IMR-90 (cell line): Measurements from ENCODE around the gene TMPRSS11A.

Source experiments
- BHLHE40 ChIP-seq: fragments of 150-350 bp; IDR thresholded peaks from 2 replicates; pipeline ENCODE4 v1.6.1; 2016; ENCODE audit warnings: mild to moderate bottlenecking, low read depth, low read length
- MAFK ChIP-seq: IDR thresholded peaks from 2 replicates; pipeline ENCODE4 v1.6.1; 2012; ENCODE audit warnings: low read depth, low read length, improper control_type of control experiment
- MAZ ChIP-seq: IDR thresholded peaks from 2 replicates; pipeline ENCODE4 v1.6.1; 2012; ENCODE audit warnings: low read depth, mild to moderate bottlenecking, low read length, improper control_type of control experiment, moderate library complexity, borderline replicate concordance
- POLR2A ChIP-seq: IDR thresholded peaks from 2 replicates; pipeline ENCODE4 v1.6.1; 2012; ENCODE audit warnings: mild to moderate bottlenecking, low read depth, low read length
- RCOR1 ChIP-seq: IDR thresholded peaks from 2 replicates; pipeline ENCODE4 v1.6.1; 2012; ENCODE audit warnings: mild to moderate bottlenecking, low read length, improper control_type of control experiment; ENCODE audit not compliant: insufficient replicate concordance
- SMC3 ChIP-seq: fragments of 150-350 bp; IDR thresholded peaks from 2 replicates; pipeline ENCODE4 v1.6.1; 2016; ENCODE audit warnings: low read depth, mild to moderate bottlenecking, antibody characterized with exemption, low read length, moderate library complexity
- TF ChIP-seq, protein P1 (sequence below): conservative IDR thresholded peaks from 2 replicates; pipeline ENCODE4 v1.5.1; 2012; ENCODE audit warnings: mild to moderate bottlenecking, low read depth, low read length, improper control_type of control experiment
- TF ChIP-seq, protein P2 (sequence below): fragments of 150-350 bp; IDR thresholded peaks from 2 replicates; pipeline ENCODE4 v1.6.1; 2017; ENCODE audit warnings: mild to moderate bottlenecking, antibody characterized with exemption, low read length, low read depth

GRCh38 chr4:67892905-67893304 lies 70.4 kb downstream of the TMPRSS11A start:
- TF ChIP-seq, protein P1, sequence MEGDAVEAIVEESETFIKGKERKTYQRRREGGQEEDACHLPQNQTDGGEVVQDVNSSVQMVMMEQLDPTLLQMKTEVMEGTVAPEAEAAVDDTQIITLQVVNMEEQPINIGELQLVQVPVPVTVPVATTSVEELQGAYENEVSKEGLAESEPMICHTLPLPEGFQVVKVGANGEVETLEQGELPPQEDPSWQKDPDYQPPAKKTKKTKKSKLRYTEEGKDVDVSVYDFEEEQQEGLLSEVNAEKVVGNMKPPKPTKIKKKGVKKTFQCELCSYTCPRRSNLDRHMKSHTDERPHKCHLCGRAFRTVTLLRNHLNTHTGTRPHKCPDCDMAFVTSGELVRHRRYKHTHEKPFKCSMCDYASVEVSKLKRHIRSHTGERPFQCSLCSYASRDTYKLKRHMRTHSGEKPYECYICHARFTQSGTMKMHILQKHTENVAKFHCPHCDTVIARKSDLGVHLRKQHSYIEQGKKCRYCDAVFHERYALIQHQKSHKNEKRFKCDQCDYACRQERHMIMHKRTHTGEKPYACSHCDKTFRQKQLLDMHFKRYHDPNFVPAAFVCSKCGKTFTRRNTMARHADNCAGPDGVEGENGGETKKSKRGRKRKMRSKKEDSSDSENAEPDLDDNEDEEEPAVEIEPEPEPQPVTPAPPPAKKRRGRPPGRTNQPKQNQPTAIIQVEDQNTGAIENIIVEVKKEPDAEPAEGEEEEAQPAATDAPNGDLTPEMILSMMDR, result no peak
- TF ChIP-seq MAFK (no peak), RCOR1 (no peak), POLR2A (no peak), SMC3 (no peak), BHLHE40 (no peak), MAZ (no peak)
- TF ChIP-seq, protein P2, sequence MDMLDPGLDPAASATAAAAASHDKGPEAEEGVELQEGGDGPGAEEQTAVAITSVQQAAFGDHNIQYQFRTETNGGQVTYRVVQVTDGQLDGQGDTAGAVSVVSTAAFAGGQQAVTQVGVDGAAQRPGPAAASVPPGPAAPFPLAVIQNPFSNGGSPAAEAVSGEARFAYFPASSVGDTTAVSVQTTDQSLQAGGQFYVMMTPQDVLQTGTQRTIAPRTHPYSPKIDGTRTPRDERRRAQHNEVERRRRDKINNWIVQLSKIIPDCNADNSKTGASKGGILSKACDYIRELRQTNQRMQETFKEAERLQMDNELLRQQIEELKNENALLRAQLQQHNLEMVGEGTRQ, result no peak
